Neural progenitor cell (in vitro differentiated cells): ENCODE measurements around the gene TRPT1. TPM values are rescaled to one million over a fixed set of nuclear protein-coding genes. Genes with fewer than 3 reads are reported as not detected.

Experiments used
- DNase-seq: peaks from one replicate; pipeline ENCODE4 v3.0.0-alpha.2; 2016; ENCODE audit warnings: low spot score
- H2AFZ ChIP-seq: fragments of 200-600 bp; sonication (generic); replicated peaks from 2 replicates; pipeline ENCODE4 v1.6.1; 2016; ENCODE audit warnings: antibody characterized with exemption
- H3F3A ChIP-seq: fragments of 200-600 bp; sonication (generic); 2 replicates; pipeline ENCODE4 v1.6.1; 2016; ENCODE audit warnings: antibody characterized with exemption, low read depth
- H3K27ac ChIP-seq: fragments of 200-600 bp; sonication (generic); 2 replicates; pipeline ENCODE4 v1.5.1; 2016; ENCODE audit warnings: mild to moderate bottlenecking
- H3K27me3 ChIP-seq: fragments of 200-600 bp; sonication (generic); 2 replicates; pipeline ENCODE4 v1.6.1; 2016; ENCODE audit warnings: mild to moderate bottlenecking, moderate library complexity
- H3K36me3 ChIP-seq: fragments of 200-600 bp; sonication (generic); 2 replicates; pipeline ENCODE4 v1.5.1; 2016
- H3K4me1 ChIP-seq: fragments of 200-600 bp; sonication (generic); 2 replicates; pipeline ENCODE4 v1.6.1; 2016; ENCODE audit warnings: mixed run types
- H3K4me2 ChIP-seq: fragments of 200-600 bp; sonication (generic); 2 replicates; pipeline ENCODE4 v1.6.1; 2016
- H3K4me3 ChIP-seq: fragments of 200-600 bp; sonication (generic); 2 replicates; pipeline ENCODE4 v1.5.1; 2016
- H3K79me2 ChIP-seq: fragments of 200-600 bp; sonication (generic); 2 replicates; pipeline ENCODE4 v1.6.1; 2016; ENCODE audit warnings: low read depth
- H3K9ac ChIP-seq: fragments of 200-600 bp; sonication (generic); 2 replicates; pipeline ENCODE4 v1.6.1; 2016
- H3K9me3 ChIP-seq: fragments of 200-600 bp; sonication (generic); 2 replicates; pipeline ENCODE4 v1.5.1; 2016; ENCODE audit warnings: low read depth
- H4K20me1 ChIP-seq: fragments of 200-600 bp; sonication (generic); 2 replicates; pipeline ENCODE4 v1.6.1; 2016; ENCODE audit warnings: low read depth
- H3K27ac Mint-ChIP-seq: 3 replicates; pipeline ENCODE4 v1.8.0; 2021; ENCODE audit warnings: mixed read lengths
- H3K27me3 Mint-ChIP-seq: 2 replicates; pipeline ENCODE4 v1.8.0; 2022; ENCODE audit warnings: low read depth, mild to moderate bottlenecking, inconsistent platforms, moderate library complexity, mixed read lengths; ENCODE audit not compliant: insufficient read depth
- H3K36me3 Mint-ChIP-seq: 3 replicates; pipeline ENCODE4 v1.8.0; 2021; ENCODE audit warnings: mixed read lengths
- H3K4me1 Mint-ChIP-seq: 3 replicates; pipeline ENCODE4 v1.8.0; 2021; ENCODE audit warnings: mixed read lengths
- H3K4me3 Mint-ChIP-seq: 3 replicates; pipeline ENCODE4 v1.8.0; 2021; ENCODE audit warnings: mild to moderate bottlenecking, moderate library complexity, mixed read lengths
- H3K9me3 Mint-ChIP-seq: 3 replicates; pipeline ENCODE4 v1.8.0; 2020; ENCODE audit warnings: mixed read lengths
- EZH2 ChIP-seq: fragments of 200-600 bp; sonication (generic); IDR thresholded peaks from 2 replicates; pipeline ENCODE4 v1.6.1; 2017; ENCODE audit warnings: antibody characterized with exemption, mild to moderate bottlenecking, moderate library complexity
- EZH2phosphoT487 ChIP-seq: fragments of 200-600 bp; sonication (generic); IDR thresholded peaks from 2 replicates; pipeline ENCODE4 v1.6.1; 2017; ENCODE audit warnings: antibody characterized with exemption
- total RNA-seq: library from RNA; depleted of rRNA; stranded (reverse); fragments of >200 nt; gene quantifications from 2 replicates; pipeline ENCODE4 v1.2.3, GENCODE V29; 2015; ENCODE audit warnings: low replicate concordance
- TF ChIP-seq, protein P1 (sequence below): fragments of 200-600 bp; sonication (generic); IDR thresholded peaks from 2 replicates; pipeline ENCODE4 v1.5.1; 2017; ENCODE audit warnings: antibody characterized with exemption, mild to moderate bottlenecking

Gene TRPT1
- total RNA-seq, 1 donor from 2014 or later, result 17.5 TPM

DNA sequence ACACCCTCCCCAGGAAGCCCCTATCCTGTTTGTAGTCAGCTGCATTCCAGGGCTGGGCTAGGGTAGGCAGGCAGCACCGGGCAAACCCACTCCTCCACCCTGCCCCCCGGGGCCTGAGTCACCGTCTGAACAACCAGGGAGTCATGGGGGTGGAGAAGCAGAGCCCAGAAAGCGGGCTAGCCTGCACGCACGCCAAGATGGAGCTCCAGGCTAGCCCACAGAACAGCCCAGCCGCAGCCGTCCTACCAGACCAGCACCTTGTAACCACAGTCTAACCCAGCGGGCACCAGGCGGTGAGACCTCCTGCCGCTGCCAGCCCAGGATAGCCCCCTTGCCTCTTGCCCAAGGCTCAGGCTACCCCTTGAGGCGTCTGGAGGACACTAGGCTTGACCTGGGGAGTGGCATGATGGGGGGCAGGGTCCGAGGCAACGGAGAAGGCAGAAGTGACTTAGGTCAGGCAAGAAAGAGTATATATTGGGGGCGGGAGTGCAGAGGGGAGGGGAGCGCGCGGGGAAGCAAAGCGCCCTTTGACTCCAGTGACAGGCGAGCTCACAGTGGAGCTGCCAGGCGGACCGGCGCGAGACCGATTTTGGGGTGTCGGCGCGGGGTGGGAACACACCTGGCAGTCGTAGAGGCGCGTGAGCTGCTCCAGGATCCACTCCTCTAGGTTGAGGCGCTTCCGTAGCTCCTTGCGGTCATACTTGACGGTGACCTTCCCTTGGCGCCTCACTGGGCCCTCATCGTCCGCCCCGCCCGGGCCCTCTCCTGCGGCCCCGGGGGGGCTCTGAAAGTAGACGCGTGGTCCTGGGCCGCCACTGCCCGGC, 20.0 kb upstream of the TRPT1 start:
- Mint-ChIP-seq H3K4me1 (peaks cover 45% of the 10 kb centered on the region), H3K4me3 (peak overlapping the region; percentile 89), H3K27ac (peak overlapping the region; percentile 46), H3K27me3 (peaks cover 9% of the 10 kb centered on the region), H3K36me3 (peaks cover 2% of the 10 kb centered on the region), H3K9me3 (no peaks in the 10 kb centered on the region)
- H3K27me3 ChIP-seq, result peaks cover 6% of the 10 kb centered on the region
- H3K9ac ChIP-seq, result no peak overlapping the region
- peaks cover 22% of the 10 kb centered on the region for H4K20me1 ChIP-seq
- H3F3A ChIP-seq, result peaks cover 49% of the 10 kb centered on the region
- no peak overlapping the region for H3K27ac ChIP-seq
- H3K36me3 ChIP-seq, result no peaks in the 10 kb centered on the region
- peak overlapping the region; percentile 82 for H3K4me2 ChIP-seq
- peak overlapping the region; percentile 65 for H3K4me3 ChIP-seq
- DNase-seq, result peak; percentile 44
- H2AFZ ChIP-seq, result no peak overlapping the region
- H3K9me3 ChIP-seq, result no peaks in the 10 kb centered on the region
- peaks cover 25% of the 10 kb centered on the region for H3K79me2 ChIP-seq
- H3K4me1 ChIP-seq, result peaks cover 33% of the 10 kb centered on the region
- TF ChIP-seq EZH2phosphoT487 (no peak), EZH2 (no peak)
- TF ChIP-seq, protein P1, sequence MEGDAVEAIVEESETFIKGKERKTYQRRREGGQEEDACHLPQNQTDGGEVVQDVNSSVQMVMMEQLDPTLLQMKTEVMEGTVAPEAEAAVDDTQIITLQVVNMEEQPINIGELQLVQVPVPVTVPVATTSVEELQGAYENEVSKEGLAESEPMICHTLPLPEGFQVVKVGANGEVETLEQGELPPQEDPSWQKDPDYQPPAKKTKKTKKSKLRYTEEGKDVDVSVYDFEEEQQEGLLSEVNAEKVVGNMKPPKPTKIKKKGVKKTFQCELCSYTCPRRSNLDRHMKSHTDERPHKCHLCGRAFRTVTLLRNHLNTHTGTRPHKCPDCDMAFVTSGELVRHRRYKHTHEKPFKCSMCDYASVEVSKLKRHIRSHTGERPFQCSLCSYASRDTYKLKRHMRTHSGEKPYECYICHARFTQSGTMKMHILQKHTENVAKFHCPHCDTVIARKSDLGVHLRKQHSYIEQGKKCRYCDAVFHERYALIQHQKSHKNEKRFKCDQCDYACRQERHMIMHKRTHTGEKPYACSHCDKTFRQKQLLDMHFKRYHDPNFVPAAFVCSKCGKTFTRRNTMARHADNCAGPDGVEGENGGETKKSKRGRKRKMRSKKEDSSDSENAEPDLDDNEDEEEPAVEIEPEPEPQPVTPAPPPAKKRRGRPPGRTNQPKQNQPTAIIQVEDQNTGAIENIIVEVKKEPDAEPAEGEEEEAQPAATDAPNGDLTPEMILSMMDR, result no peak

DNA sequence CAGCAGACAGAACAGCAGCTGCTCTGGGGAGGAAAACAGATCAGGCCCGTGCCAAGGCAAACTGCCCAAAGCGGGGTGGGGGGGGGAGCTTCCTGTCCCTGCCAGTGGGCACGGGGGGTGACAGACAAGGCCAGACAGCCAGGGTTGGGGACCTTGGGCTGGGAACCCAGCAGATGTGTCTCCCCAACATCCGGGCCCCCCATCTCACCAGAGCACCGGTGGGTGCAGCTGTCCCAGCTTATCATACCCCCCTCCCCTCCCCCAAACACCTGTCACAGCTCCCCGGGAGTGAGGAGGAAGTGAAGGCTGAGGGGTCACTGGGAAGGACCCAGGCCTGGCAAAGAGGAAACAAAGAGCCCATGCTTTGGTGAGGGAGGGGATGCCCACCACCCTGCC, 19.4 kb upstream of the TRPT1 start:
- Histone ChIP-seq H4K20me1 (peaks cover 22% of the 10 kb centered on the region), H3K9ac (no peak overlapping the region), H3K4me1 (peaks cover 29% of the 10 kb centered on the region), H3K36me3 (no peaks in the 10 kb centered on the region), H3K79me2 (peaks cover 25% of the 10 kb centered on the region), H3F3A (peaks cover 46% of the 10 kb centered on the region), H3K4me3 (peak overlapping the region; percentile 65), H2AFZ (no peak overlapping the region), H3K4me2 (peak overlapping the region; percentile 82), H3K9me3 (no peaks in the 10 kb centered on the region), H3K27me3 (peaks cover 6% of the 10 kb centered on the region), H3K27ac (no peak overlapping the region)
- H3K27me3 Mint-ChIP-seq, result peaks cover 9% of the 10 kb centered on the region
- TF ChIP-seq, protein P1, result no peak
- no peak for TF ChIP-seq EZH2phosphoT487
- no peak for TF ChIP-seq EZH2
- peak overlapping the region; percentile 89 for H3K4me3 Mint-ChIP-seq
- H3K4me1 Mint-ChIP-seq, result peaks cover 43% of the 10 kb centered on the region
- DNase-seq, result no peak
- H3K27ac Mint-ChIP-seq, result no peak overlapping the region
- H3K9me3 Mint-ChIP-seq, result no peaks in the 10 kb centered on the region
- peaks cover 2% of the 10 kb centered on the region for H3K36me3 Mint-ChIP-seq

DNA sequence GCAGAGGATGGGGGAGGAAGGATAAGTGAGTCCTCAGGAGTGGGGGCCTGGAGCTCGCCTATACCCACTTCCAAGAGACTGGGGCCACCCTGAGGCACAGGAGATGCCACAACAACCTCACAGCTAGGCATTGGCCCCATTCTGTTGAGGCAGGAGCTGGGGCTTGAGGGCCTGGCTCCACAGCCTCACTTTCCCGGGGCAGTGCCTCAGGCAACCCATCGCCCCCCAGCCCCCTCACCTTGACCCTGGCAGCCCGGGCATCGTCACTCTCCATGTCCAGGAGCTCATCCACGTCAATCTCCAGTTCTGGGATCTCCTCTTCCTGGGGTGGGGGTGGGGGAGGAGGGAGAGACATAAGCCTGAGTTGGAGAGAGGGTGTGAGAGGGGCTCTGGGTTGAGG, 19.0 kb upstream of the TRPT1 start:
- Histone ChIP-seq H2AFZ (no peak overlapping the region), H3K4me2 (peak overlapping the region; percentile 82), H3K27ac (no peak overlapping the region), H3K27me3 (peaks cover 6% of the 10 kb centered on the region), H3K79me2 (peaks cover 25% of the 10 kb centered on the region), H3K4me1 (peaks cover 27% of the 10 kb centered on the region), H4K20me1 (peaks cover 22% of the 10 kb centered on the region), H3F3A (peaks cover 46% of the 10 kb centered on the region), H3K9me3 (no peaks in the 10 kb centered on the region), H3K36me3 (no peaks in the 10 kb centered on the region), H3K4me3 (peak overlapping the region; percentile 65), H3K9ac (no peak overlapping the region)
- Mint-ChIP-seq H3K36me3 (peaks cover 2% of the 10 kb centered on the region), H3K27me3 (peaks cover 9% of the 10 kb centered on the region), H3K4me3 (peak overlapping the region; percentile 89), H3K9me3 (no peaks in the 10 kb centered on the region), H3K4me1 (peaks cover 44% of the 10 kb centered on the region), H3K27ac (no peak overlapping the region)
- no peak for TF ChIP-seq EZH2phosphoT487
- TF ChIP-seq, protein P1, result no peak
- no peak for TF ChIP-seq EZH2
- DNase-seq, result no peak
